ENCODE data around the gene SSU72. TPM values are rescaled to one million over a fixed set of nuclear protein-coding genes. Genes with fewer than 3 reads are reported as not detected.
A peak's percentile ranks its signal among the peaks of the same experiment; 100 is the strongest.

The SSU72 gene
- 182 and 193 TPM in 2 replicates for total RNA-seq (2021)
- percentile 86 among the genes with signal in this experiment for Bru-seq, nascent RNA
- percentile 89 among the genes with signal in this experiment for BruChase-seq, experiment 1, labeled RNA remaining after a 2-hour chase
- BruChase-seq, experiment 2, labeled RNA remaining after a 6-hour chase, result percentile 95 among the genes with signal in this experiment
- long read RNA-seq, full-length matches to known transcripts, result 394 of 405 reads
- long read RNA-seq, partial matches to known transcripts, result 2 of 405 reads
- long read RNA-seq, other reads (novel, unspliced or antisense), result 9 of 405 reads

GRCh38 chr1:1574721-1575537 is at the start of gene SSU72:
Gene SSU72, minus strand, starts transcription at chr1:1574863. Its CDS starts 306 bp downstream, at chr1:1574557.
- Histone ChIP-seq H3K27me3 (replicated peaks; ENCODE audit: insufficient read depth, low read depth, low read length, poor library complexity) (peaks cover 7% of the 10 kb centered on the region), H3K4me1 (ENCODE audit: insufficient read depth, low read length, poor library complexity, severe bottlenecking) (peaks cover 13% of the 10 kb centered on the region), H3K36me3 (ENCODE audit: insufficient read depth, low read length, poor library complexity, severe bottlenecking) (peaks cover 21% of the 10 kb centered on the region), H3K9me3 (ENCODE audit: low read depth, low read length, poor library complexity, severe bottlenecking) (no peaks in the 10 kb centered on the region), H3K27ac (ENCODE audit: low read depth, low read length, poor library complexity, severe bottlenecking) (peak within 1 kb of the TSS; percentile 99), H3K4me3 (ENCODE audit: low read depth, low read length, poor library complexity, severe bottlenecking) (peak within 1 kb of the TSS; percentile 100)
- ChIA-PET POLR2A (ENCODE audit: low non-redundant PET) (no interaction called here), CTCF (no interaction called here)
- intact Hi-C loops (cut with micrococcal nuclease; ENCODE audit: unreplicated experiment), result no loop called here
- peak; percentile 95 for DNase-seq (ENCODE audit: low spot score)
- TF ChIP-seq, protein P1, sequence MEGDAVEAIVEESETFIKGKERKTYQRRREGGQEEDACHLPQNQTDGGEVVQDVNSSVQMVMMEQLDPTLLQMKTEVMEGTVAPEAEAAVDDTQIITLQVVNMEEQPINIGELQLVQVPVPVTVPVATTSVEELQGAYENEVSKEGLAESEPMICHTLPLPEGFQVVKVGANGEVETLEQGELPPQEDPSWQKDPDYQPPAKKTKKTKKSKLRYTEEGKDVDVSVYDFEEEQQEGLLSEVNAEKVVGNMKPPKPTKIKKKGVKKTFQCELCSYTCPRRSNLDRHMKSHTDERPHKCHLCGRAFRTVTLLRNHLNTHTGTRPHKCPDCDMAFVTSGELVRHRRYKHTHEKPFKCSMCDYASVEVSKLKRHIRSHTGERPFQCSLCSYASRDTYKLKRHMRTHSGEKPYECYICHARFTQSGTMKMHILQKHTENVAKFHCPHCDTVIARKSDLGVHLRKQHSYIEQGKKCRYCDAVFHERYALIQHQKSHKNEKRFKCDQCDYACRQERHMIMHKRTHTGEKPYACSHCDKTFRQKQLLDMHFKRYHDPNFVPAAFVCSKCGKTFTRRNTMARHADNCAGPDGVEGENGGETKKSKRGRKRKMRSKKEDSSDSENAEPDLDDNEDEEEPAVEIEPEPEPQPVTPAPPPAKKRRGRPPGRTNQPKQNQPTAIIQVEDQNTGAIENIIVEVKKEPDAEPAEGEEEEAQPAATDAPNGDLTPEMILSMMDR (conservative IDR thresholded peaks at IDR 0.05; ENCODE audit: low read depth, low read length), result no peak
- no peak for TF ChIP-seq EZH2 (IDR thresholded peaks at IDR 0.05; ENCODE audit: borderline replicate concordance, low read depth, low read length, poor library complexity, severe bottlenecking)
- TSS peak; percentile 92 for BruUV-seq (replicated peaks)

DNA sequence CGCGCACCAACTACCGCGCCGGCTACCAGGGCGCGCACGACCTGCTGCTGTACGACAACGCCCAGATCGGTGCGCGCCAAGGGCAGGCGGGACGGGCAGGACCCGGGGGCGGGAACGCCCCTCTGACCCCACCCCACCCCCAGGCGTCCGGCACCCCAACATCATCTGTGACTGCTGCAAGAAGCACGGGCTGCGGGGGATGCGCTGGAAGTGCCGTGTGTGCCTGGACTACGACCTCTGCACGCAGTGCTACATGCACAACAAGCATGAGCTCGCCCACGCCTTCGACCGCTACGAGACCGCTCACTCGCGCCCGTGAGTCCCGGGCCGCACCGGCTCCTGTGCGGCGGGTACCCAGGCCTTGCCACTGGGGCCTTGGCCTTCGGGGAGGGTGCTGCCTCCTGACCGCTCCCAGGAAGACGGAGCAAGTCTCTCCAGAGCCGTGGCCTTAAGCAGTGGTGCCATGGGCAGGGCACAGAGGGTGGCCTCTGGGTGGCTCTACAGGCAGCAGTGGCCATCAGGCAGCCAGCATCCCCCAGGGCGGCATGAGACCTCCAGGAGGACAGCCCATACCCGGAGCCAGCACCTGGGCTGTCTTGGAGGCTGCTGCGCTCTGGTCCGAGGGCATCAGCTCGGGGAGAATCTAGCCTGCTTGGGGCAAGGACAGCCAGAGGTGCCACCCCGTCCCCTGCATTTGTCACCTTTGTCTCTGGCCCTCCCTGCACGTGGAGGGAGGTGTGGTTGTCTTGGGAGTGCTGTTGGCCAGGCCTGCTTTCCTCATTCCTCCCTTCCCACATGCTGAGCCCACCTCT is 49.2 kb upstream of the SSU72 start:
- H3K27me3 ChIP-seq (replicated peaks; ENCODE audit: insufficient read depth, low read depth, low read length, poor library complexity), result no peaks in the 10 kb centered on the region
- DNase-seq (ENCODE audit: low spot score), result no peak
- BruUV-seq (replicated peaks), result no TSS peak
- TF ChIP-seq, protein P1 (conservative IDR thresholded peaks at IDR 0.05; ENCODE audit: low read depth, low read length), result no peak
- no peak for TF ChIP-seq EZH2 (IDR thresholded peaks at IDR 0.05; ENCODE audit: borderline replicate concordance, low read depth, low read length, poor library complexity, severe bottlenecking)
- no peak overlapping the region for H3K27ac ChIP-seq (ENCODE audit: low read depth, low read length, poor library complexity, severe bottlenecking)
- CTCF ChIA-PET, result no interaction called here
- peaks cover 4% of the 10 kb centered on the region for H3K4me1 ChIP-seq (ENCODE audit: insufficient read depth, low read length, poor library complexity, severe bottlenecking)
- POLR2A ChIA-PET (ENCODE audit: low non-redundant PET), result no interaction called here
- H3K9me3 ChIP-seq (ENCODE audit: low read depth, low read length, poor library complexity, severe bottlenecking), result no peaks in the 10 kb centered on the region
- no peaks in the 10 kb centered on the region for H3K36me3 ChIP-seq (ENCODE audit: insufficient read depth, low read length, poor library complexity, severe bottlenecking)
- no peak overlapping the region for H3K4me3 ChIP-seq (ENCODE audit: low read depth, low read length, poor library complexity, severe bottlenecking)
- intact Hi-C loops (cut with micrococcal nuclease; ENCODE audit: unreplicated experiment), result no loop called here

DNA sequence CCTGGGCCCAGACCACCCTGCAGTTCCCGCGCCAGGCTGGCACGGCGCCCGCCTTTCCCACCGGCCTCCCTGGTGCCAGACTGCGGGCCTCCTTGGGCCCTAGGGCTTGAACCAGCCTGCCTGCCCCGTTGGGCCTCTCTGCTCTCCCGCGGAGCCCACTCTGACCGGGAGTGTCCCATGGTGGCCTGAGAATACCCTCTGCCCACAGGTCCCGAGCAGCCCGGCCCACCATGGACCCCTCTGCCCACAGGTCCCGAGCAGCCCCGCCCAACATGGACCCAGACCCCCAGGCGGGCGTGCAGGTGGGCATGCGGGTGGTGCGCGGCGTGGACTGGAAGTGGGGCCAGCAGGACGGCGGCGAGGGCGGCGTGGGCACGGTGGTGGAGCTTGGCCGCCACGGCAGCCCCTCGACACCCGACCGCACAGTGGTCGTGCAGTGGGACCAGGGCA is 48.5 kb upstream of the SSU72 start:
- ChIA-PET CTCF (no interaction called here), POLR2A (ENCODE audit: low non-redundant PET) (no interaction called here)
- peaks cover 4% of the 10 kb centered on the region for H3K4me1 ChIP-seq (ENCODE audit: insufficient read depth, low read length, poor library complexity, severe bottlenecking)
- no peak for DNase-seq (ENCODE audit: low spot score)
- H3K27ac ChIP-seq (ENCODE audit: low read depth, low read length, poor library complexity, severe bottlenecking), result no peak overlapping the region
- intact Hi-C loops (cut with micrococcal nuclease; ENCODE audit: unreplicated experiment), result no loop called here
- no TSS peak for BruUV-seq (replicated peaks)
- TF ChIP-seq EZH2 (IDR thresholded peaks at IDR 0.05; ENCODE audit: borderline replicate concordance, low read depth, low read length, poor library complexity, severe bottlenecking), result no peak
- TF ChIP-seq, protein P1 (conservative IDR thresholded peaks at IDR 0.05; ENCODE audit: low read depth, low read length), result no peak
- no peaks in the 10 kb centered on the region for H3K27me3 ChIP-seq (replicated peaks; ENCODE audit: insufficient read depth, low read depth, low read length, poor library complexity)
- no peaks in the 10 kb centered on the region for H3K36me3 ChIP-seq (ENCODE audit: insufficient read depth, low read length, poor library complexity, severe bottlenecking)
- H3K9me3 ChIP-seq (ENCODE audit: low read depth, low read length, poor library complexity, severe bottlenecking), result no peaks in the 10 kb centered on the region
- no peak overlapping the region for H3K4me3 ChIP-seq (ENCODE audit: low read depth, low read length, poor library complexity, severe bottlenecking)
